Measurements from ENCODE around the gene LRRC61. TPM values are rescaled to one million over a fixed set of nuclear protein-coding genes. Genes with fewer than 3 reads are reported as not detected.

LRRC61 gene
- total RNA-seq, 1 donor, result 4.0 TPM

DNA sequence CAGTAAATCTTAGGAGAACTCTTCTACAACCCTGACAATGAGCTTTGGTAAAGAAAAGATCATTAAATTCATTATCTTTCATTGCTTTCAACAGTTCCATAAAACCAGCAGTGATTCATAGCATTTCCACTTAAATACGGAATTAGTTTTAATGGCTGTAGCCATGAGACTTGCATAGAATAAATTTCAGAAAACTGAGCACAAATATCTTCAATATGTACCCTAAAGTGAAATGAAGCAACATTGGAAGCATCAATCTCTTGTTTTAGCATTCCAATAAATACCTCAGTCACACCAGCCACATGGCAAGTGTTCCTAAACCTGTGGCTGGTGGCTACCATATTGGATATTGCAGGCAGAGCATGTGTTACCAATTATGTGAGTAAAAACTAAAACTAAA, 21.9 kb downstream of the LRRC61 start:
- no peaks in the 10 kb centered on the region for H3K9me3 ChIP-seq (ENCODE audit: low read depth, low read length)
- no peaks in the 10 kb centered on the region for H3K79me2 ChIP-seq (ENCODE audit: insufficient read depth, low read length)
- no peaks in the 10 kb centered on the region for H3K4me1 ChIP-seq (ENCODE audit: insufficient read depth, low read length)
- no peak for TF ChIP-seq CTCF (IDR thresholded peaks at IDR 0.05; ENCODE audit: extremely low read depth, low read depth, low read length)
- no peak overlapping the region for H3K27ac ChIP-seq (ENCODE audit: low read depth, low read length)
- H2AFZ ChIP-seq (ENCODE audit: low read length), result no peak overlapping the region
- no peaks in the 10 kb centered on the region for H4K20me1 ChIP-seq (ENCODE audit: insufficient read depth, low read length)
- no peak for DNase-seq (ENCODE audit: insufficient read length, low spot score, missing footprints)
- H3K27me3 ChIP-seq (ENCODE audit: insufficient read depth, low read length), result peaks cover 33% of the 10 kb centered on the region
- no peak overlapping the region for H3K4me3 ChIP-seq (ENCODE audit: insufficient read depth, low read length)
- H3K36me3 ChIP-seq (ENCODE audit: insufficient read depth, low read length), result no peaks in the 10 kb centered on the region
- no peak overlapping the region for H3K4me2 ChIP-seq (ENCODE audit: insufficient read depth, low read length)

DNA sequence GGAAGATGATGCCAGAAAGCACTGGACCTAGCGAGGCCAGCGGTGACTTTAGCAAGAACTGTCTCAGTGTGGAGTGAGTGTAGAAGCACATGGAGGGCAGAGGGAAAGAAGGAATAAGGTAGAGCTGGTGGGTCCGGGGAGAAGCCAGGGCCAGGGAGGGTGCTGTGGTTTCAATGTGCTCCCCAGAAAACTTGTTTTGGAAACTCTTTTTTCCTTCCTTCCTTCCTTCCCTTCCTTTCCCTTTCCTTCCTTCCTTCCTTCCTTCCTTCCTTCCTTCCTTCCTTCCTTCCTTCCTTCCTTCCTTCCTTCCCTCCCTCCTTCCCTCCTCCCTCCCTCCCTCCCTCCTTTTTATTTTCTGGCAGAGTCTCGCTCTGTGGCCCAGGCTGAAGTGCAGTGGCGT, 23.8 kb downstream of the LRRC61 start:
- no peaks in the 10 kb centered on the region for H3K79me2 ChIP-seq (ENCODE audit: insufficient read depth, low read length)
- no peak for DNase-seq (ENCODE audit: insufficient read length, low spot score, missing footprints)
- H4K20me1 ChIP-seq (ENCODE audit: insufficient read depth, low read length), result no peaks in the 10 kb centered on the region
- no peaks in the 10 kb centered on the region for H3K4me1 ChIP-seq (ENCODE audit: insufficient read depth, low read length)
- no peaks in the 10 kb centered on the region for H3K36me3 ChIP-seq (ENCODE audit: insufficient read depth, low read length)
- no peak overlapping the region for H3K4me2 ChIP-seq (ENCODE audit: insufficient read depth, low read length)
- H3K4me3 ChIP-seq (ENCODE audit: insufficient read depth, low read length), result no peak overlapping the region
- peaks cover 17% of the 10 kb centered on the region for H3K27me3 ChIP-seq (ENCODE audit: insufficient read depth, low read length)
- no peak for TF ChIP-seq CTCF (IDR thresholded peaks at IDR 0.05; ENCODE audit: extremely low read depth, low read depth, low read length)
- no peak overlapping the region for H3K27ac ChIP-seq (ENCODE audit: low read depth, low read length)
- H3K9me3 ChIP-seq (ENCODE audit: low read depth, low read length), result no peaks in the 10 kb centered on the region
- H2AFZ ChIP-seq (ENCODE audit: low read length), result no peak overlapping the region

GRCh38 chr7:150351587-150352194, 28.5 kb downstream of the LRRC61 start:
- no peaks in the 10 kb centered on the region for H3K79me2 ChIP-seq (ENCODE audit: insufficient read depth, low read length)
- no peaks in the 10 kb centered on the region for H3K9me3 ChIP-seq (ENCODE audit: low read depth, low read length)
- H4K20me1 ChIP-seq (ENCODE audit: insufficient read depth, low read length), result no peaks in the 10 kb centered on the region
- no peaks in the 10 kb centered on the region for H3K36me3 ChIP-seq (ENCODE audit: insufficient read depth, low read length)
- no peaks in the 10 kb centered on the region for H3K27me3 ChIP-seq (ENCODE audit: insufficient read depth, low read length)
- H3K4me3 ChIP-seq (ENCODE audit: insufficient read depth, low read length), result no peak overlapping the region
- TF ChIP-seq CTCF (IDR thresholded peaks at IDR 0.05; ENCODE audit: extremely low read depth, low read depth, low read length), result no peak
- no peak overlapping the region for H2AFZ ChIP-seq (ENCODE audit: low read length)
- no peak overlapping the region for H3K27ac ChIP-seq (ENCODE audit: low read depth, low read length)
- DNase-seq (ENCODE audit: insufficient read length, low spot score, missing footprints), result no peak
- H3K4me2 ChIP-seq (ENCODE audit: insufficient read depth, low read length), result no peak overlapping the region
- H3K4me1 ChIP-seq (ENCODE audit: insufficient read depth, low read length), result peaks cover 3% of the 10 kb centered on the region

DNA sequence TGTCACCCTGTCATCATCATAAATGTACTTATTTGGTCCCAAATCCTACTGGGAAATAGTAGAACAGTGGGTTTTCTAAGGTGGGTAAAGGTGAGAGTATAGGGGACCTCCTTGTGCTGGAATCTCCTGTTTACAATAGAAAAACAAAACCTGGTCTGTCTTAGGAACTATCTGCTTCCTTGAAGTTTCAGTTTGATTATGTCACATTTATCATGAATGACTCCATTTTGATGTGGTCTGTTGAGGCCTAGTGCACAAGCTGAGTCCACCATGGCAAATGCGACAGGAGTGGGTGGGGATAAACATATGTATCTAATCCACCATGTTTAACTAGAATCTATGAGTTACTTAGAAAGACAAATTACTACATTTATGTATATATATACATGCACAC, 32.5 kb downstream of the LRRC61 start:
- Histone ChIP-seq H2AFZ (ENCODE audit: low read length) (peak overlapping the region; percentile 82), H3K4me3 (ENCODE audit: insufficient read depth, low read length) (no peak overlapping the region), H3K79me2 (ENCODE audit: insufficient read depth, low read length) (no peaks in the 10 kb centered on the region), H3K27me3 (ENCODE audit: insufficient read depth, low read length) (no peaks in the 10 kb centered on the region), H3K4me1 (ENCODE audit: insufficient read depth, low read length) (peaks cover 6% of the 10 kb centered on the region), H3K36me3 (ENCODE audit: insufficient read depth, low read length) (no peaks in the 10 kb centered on the region), H3K27ac (ENCODE audit: low read depth, low read length) (no peak overlapping the region), H3K4me2 (ENCODE audit: insufficient read depth, low read length) (no peak overlapping the region), H3K9me3 (ENCODE audit: low read depth, low read length) (no peaks in the 10 kb centered on the region), H4K20me1 (ENCODE audit: insufficient read depth, low read length) (no peaks in the 10 kb centered on the region)
- no peak for TF ChIP-seq CTCF (IDR thresholded peaks at IDR 0.05; ENCODE audit: extremely low read depth, low read depth, low read length)
- no peak for DNase-seq (ENCODE audit: insufficient read length, low spot score, missing footprints)

All from osteoblast (primary cell).